Heart left ventricle (tissue), 13 donors: ENCODE data around the gene WIPF1.

Source experiments
- CTCF ChIP-seq, 12 donors: fragments of 200-600 bp; sonication (generic) in 4 of 12; IDR thresholded peaks; one replicate each; pipeline versions ENCODE4 v1.5.0 to v1.8.0; 2018 to 2022; ENCODE audit warnings: antibody characterized with exemption in 12 of 12, mild to moderate bottlenecking in 5 of 12
- POLR2A ChIP-seq, 2 donors: fragments of 450-650 bp; IDR thresholded peaks; one replicate each; pipeline ENCODE4 v1.6.1; 2017; ENCODE audit warnings: antibody characterized with exemption in 2 of 2, mild to moderate bottlenecking in 2 of 2, moderate library complexity in 2 of 2
- donor health status: ischemic (EF 13 %, LVEDD 7.1; RV severe dilation, severe dysfunction).
- donor health status: DM: no; HTN: yes; CAD: no.
- donor health status: DM: no; HTN: no; CAD: no.
- donor health status: ischemic (EF 25% LVEDD 6.9; RV normal size, moderate dysfunction).
- donor health status: ischemic (EF 25% LVEDD 5.7; RV mildly dilated, moderate dysfunction).
- donor health status: ischemic (EF 35%, LVEDD 5.7; RV mildly dilated, moderate dysfunction).
- donor health status: nonischemic (EF 11% LVEDD 7.7; RV severe dilation, severe dysfunction).
- donor health status: DM: yes; HTN: yes; CAD: no.
- donor health status: PGD.
- donor health status: ischemic (EF 29% LVEDD 5.4; RV normal size, mild dysfunction).
- donor health status: nonischemic (EF 23%, LVEDD 6.1; RV moderate dilation, normal function).

- TF ChIP-seq CTCF (IDR thresholded peaks at IDR 0.05) (no peak), POLR2A (IDR thresholded peaks at IDR 0.05) (no peak)
Observed at GRCh38 chr2:174580951-174581350, 16.7 kb downstream of the WIPF1 start.
